ENCODE results near the gene OR2G2.
A peak's percentile ranks its signal among the peaks of the same experiment; 100 is the strongest.

Gene OR2G2

GRCh38 chr1:247578946-247579460 lies 9.2 kb upstream of the OR2G2 start:
- Mint-ChIP-seq H3K9me3 (no peaks in the 10 kb centered on the region), H3K36me3 (ENCODE audit: low read depth) (no peaks in the 10 kb centered on the region), H3K27me3 (ENCODE audit: low read depth) (peaks cover 2% of the 10 kb centered on the region), H3K4me1 (ENCODE audit: low read depth) (no peaks in the 10 kb centered on the region), H3K27ac (no peak overlapping the region), H3K4me3 (no peak overlapping the region)
- no peak for DNase-seq (ENCODE audit: low spot score)

- no peaks in the 10 kb centered on the region for H3K4me1 Mint-ChIP-seq (ENCODE audit: low read depth)
- no peaks in the 10 kb centered on the region for H3K9me3 Mint-ChIP-seq
- no peak within 1 kb of the TSS for H3K4me3 Mint-ChIP-seq
- H3K36me3 Mint-ChIP-seq (ENCODE audit: low read depth): no peaks in the 10 kb centered on the region
- no peaks in the 10 kb centered on the region for H3K27me3 Mint-ChIP-seq (ENCODE audit: low read depth)
- no peak for DNase-seq (ENCODE audit: low spot score)
- H3K27ac Mint-ChIP-seq: no peak within 1 kb of the TSS
Measured at GRCh38 chr1:247605286-247605685, 17.1 kb downstream of the OR2G2 start, which contains the start of gene OR2G3. OR2G3 (plus strand) TSS chr1:247605586; CDS start chr1:247605586, 0 bp downstream.

- Mint-ChIP-seq H3K36me3 (ENCODE audit: low read depth) (no peaks in the 10 kb centered on the region), H3K4me1 (ENCODE audit: low read depth) (no peaks in the 10 kb centered on the region), H3K27ac (no peak overlapping the region)
Measured at GRCh38 chr1:247613405-247613804, 25.2 kb downstream of the OR2G2 start.

GRCh38 chr1:247614625-247615024 lies 26.5 kb downstream of the OR2G2 start:
- no peak overlapping the region for H3K4me3 Mint-ChIP-seq
- H3K27ac Mint-ChIP-seq: no peak overlapping the region
- no peaks in the 10 kb centered on the region for H3K4me1 Mint-ChIP-seq (ENCODE audit: low read depth)
- H3K27me3 Mint-ChIP-seq (ENCODE audit: low read depth): no peaks in the 10 kb centered on the region
- no peaks in the 10 kb centered on the region for H3K9me3 Mint-ChIP-seq
- no peaks in the 10 kb centered on the region for H3K36me3 Mint-ChIP-seq (ENCODE audit: low read depth)
- DNase-seq (ENCODE audit: low spot score): no peak

More at GRCh38 chr1:247613405-247613804, 25.2 kb downstream of the OR2G2 start:
- H3K27me3 Mint-ChIP-seq (ENCODE audit: low read depth): no peaks in the 10 kb centered on the region
- H3K9me3 Mint-ChIP-seq: no peaks in the 10 kb centered on the region
- no peak for DNase-seq (ENCODE audit: low spot score)
- no peak overlapping the region for H3K4me3 Mint-ChIP-seq

GRCh38 chr1:247627951-247628350 lies 39.8 kb downstream of the OR2G2 start:
- H3K4me1 Mint-ChIP-seq (ENCODE audit: low read depth): no peaks in the 10 kb centered on the region
- H3K27ac Mint-ChIP-seq: no peak overlapping the region
- H3K27me3 Mint-ChIP-seq (ENCODE audit: low read depth): no peaks in the 10 kb centered on the region
- H3K4me3 Mint-ChIP-seq: no peak overlapping the region
- H3K36me3 Mint-ChIP-seq (ENCODE audit: low read depth): no peaks in the 10 kb centered on the region
- no peaks in the 10 kb centered on the region for H3K9me3 Mint-ChIP-seq
- no peak for DNase-seq (ENCODE audit: low spot score)

- no peaks in the 10 kb centered on the region for H3K4me1 Mint-ChIP-seq (ENCODE audit: low read depth)
- no peak for DNase-seq (ENCODE audit: low spot score)
- peaks cover 4% of the 10 kb centered on the region for H3K27me3 Mint-ChIP-seq (ENCODE audit: low read depth)
- no peak overlapping the region for H3K27ac Mint-ChIP-seq
- H3K36me3 Mint-ChIP-seq (ENCODE audit: low read depth): no peaks in the 10 kb centered on the region
- no peak overlapping the region for H3K4me3 Mint-ChIP-seq
- no peaks in the 10 kb centered on the region for H3K9me3 Mint-ChIP-seq
Measured at GRCh38 chr1:247638011-247638410, 49.9 kb downstream of the OR2G2 start.

- Mint-ChIP-seq H3K4me1 (ENCODE audit: low read depth) (no peaks in the 10 kb centered on the region), H3K9me3 (no peaks in the 10 kb centered on the region), H3K36me3 (ENCODE audit: low read depth) (no peaks in the 10 kb centered on the region), H3K27me3 (ENCODE audit: low read depth) (peaks cover 4% of the 10 kb centered on the region), H3K4me3 (peak overlapping the region; percentile 50), H3K27ac (no peak overlapping the region)
- DNase-seq (ENCODE audit: low spot score): no peak
Measured at GRCh38 chr1:247638781-247639180, 50.6 kb downstream of the OR2G2 start.
